Measurements from ENCODE around the gene CDKAL1.

CDKAL1 gene

DNA sequence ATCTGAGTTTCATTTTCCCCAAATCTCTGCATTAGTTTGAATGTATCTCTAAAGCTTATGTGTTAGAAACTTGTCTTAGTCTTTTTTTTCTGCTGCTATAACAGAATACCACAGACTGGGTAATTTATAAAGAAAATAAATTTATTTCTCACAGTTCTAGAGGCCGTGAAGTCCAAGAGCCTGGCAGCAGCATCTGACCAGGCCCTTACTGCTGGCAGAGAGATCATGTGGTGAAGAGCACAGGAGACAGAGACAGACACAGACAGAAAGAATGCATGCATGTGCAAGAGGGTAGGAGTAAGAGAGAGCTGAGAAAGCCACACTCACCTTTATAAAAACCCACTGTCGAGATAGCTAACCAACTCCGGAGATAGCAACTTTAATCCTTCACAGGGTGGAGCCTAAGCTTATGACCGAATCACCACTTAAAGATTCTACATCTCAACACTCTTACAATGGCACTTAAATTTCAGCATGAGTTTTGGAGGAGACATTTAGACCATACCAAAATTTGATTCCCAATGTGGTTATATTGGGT, 646.6 kb downstream of the CDKAL1 start:
- no peaks in the 10 kb centered on the region for H4K20me1 ChIP-seq (ENCODE audit: insufficient read depth, low read length, poor library complexity, severe bottlenecking)
- H2AFZ ChIP-seq (ENCODE audit: low read length): no peak overlapping the region
- H3K4me2 ChIP-seq (ENCODE audit: low read depth, low read length, poor library complexity, severe bottlenecking): no peak overlapping the region
- no peaks in the 10 kb centered on the region; the same call in 1 of the 2 replicates for H3K9me3 ChIP-seq (ENCODE audit: insufficient read depth, low read depth, low read length)
- no peaks in the 10 kb centered on the region for H3K9me2 ChIP-seq (replicated peaks; ENCODE audit: low read depth, low read length)
- no peaks in the 10 kb centered on the region for H3F3A ChIP-seq (ENCODE audit: low read depth)
- H3K9ac ChIP-seq (ENCODE audit: low read depth, low read length, poor library complexity, severe bottlenecking): no peak overlapping the region
- H3K27me3 ChIP-seq (ENCODE audit: insufficient read depth, low read length, poor library complexity, severe bottlenecking): no peaks in the 10 kb centered on the region
- H3K36me3 ChIP-seq (ENCODE audit: insufficient read depth, low read length): peaks cover 5% of the 10 kb centered on the region; the same call in 1 of the 2 replicates
- H3K4me1 ChIP-seq (ENCODE audit: insufficient read depth, low read length, poor library complexity, severe bottlenecking): peaks cover 10% of the 10 kb centered on the region
- TF ChIP-seq, protein P1, sequence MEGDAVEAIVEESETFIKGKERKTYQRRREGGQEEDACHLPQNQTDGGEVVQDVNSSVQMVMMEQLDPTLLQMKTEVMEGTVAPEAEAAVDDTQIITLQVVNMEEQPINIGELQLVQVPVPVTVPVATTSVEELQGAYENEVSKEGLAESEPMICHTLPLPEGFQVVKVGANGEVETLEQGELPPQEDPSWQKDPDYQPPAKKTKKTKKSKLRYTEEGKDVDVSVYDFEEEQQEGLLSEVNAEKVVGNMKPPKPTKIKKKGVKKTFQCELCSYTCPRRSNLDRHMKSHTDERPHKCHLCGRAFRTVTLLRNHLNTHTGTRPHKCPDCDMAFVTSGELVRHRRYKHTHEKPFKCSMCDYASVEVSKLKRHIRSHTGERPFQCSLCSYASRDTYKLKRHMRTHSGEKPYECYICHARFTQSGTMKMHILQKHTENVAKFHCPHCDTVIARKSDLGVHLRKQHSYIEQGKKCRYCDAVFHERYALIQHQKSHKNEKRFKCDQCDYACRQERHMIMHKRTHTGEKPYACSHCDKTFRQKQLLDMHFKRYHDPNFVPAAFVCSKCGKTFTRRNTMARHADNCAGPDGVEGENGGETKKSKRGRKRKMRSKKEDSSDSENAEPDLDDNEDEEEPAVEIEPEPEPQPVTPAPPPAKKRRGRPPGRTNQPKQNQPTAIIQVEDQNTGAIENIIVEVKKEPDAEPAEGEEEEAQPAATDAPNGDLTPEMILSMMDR (conservative IDR thresholded peaks at IDR 0.05; ENCODE audit: low read length): no peak
- TF ChIP-seq EZH2phosphoT487 (IDR thresholded peaks at IDR 0.05; ENCODE audit: borderline replicate concordance): no peak
- H3K79me2 ChIP-seq (ENCODE audit: insufficient read depth, low read length): no peaks in the 10 kb centered on the region
- no peak overlapping the region for H3K4me3 ChIP-seq (ENCODE audit: low read length, poor library complexity, severe bottlenecking)

DNA sequence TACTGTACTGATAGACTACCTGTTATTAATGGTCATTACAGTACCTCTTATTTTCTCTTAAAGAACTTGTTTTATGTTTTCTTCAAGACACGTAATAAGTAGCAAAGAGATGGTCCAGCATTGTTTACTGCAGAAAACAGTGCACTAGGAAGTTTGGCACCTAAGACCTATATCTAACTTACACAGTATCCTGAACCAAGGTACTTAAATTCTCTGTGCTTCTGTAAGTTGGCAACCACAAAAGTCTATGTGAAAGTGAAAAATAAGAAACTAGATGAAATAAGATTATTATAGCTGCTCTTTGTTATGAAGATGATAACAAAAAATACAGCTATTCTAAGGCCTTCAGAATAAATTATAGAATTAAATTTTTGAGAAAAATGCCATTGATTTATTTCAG, 647.6 kb downstream of the CDKAL1 start:
- Histone ChIP-seq H4K20me1 (ENCODE audit: insufficient read depth, low read length, poor library complexity, severe bottlenecking) (no peaks in the 10 kb centered on the region), H3K36me3 (ENCODE audit: insufficient read depth, low read length) (peaks cover 5% of the 10 kb centered on the region; the same call in 1 of the 2 replicates), H3K79me2 (ENCODE audit: insufficient read depth, low read length) (no peaks in the 10 kb centered on the region), H3K4me2 (ENCODE audit: low read depth, low read length, poor library complexity, severe bottlenecking) (no peak overlapping the region), H3K9me3 (ENCODE audit: insufficient read depth, low read depth, low read length) (no peaks in the 10 kb centered on the region; the same call in 1 of the 2 replicates), H3K9me2 (replicated peaks; ENCODE audit: low read depth, low read length) (no peaks in the 10 kb centered on the region), H3K4me3 (ENCODE audit: low read length, poor library complexity, severe bottlenecking) (no peak overlapping the region), H3K9ac (ENCODE audit: low read depth, low read length, poor library complexity, severe bottlenecking) (no peak overlapping the region), H2AFZ (ENCODE audit: low read length) (no peak overlapping the region), H3K4me1 (ENCODE audit: insufficient read depth, low read length, poor library complexity, severe bottlenecking) (peaks cover 20% of the 10 kb centered on the region), H3K27me3 (ENCODE audit: insufficient read depth, low read length, poor library complexity, severe bottlenecking) (no peaks in the 10 kb centered on the region), H3F3A (ENCODE audit: low read depth) (no peaks in the 10 kb centered on the region)
- TF ChIP-seq, protein P1 (conservative IDR thresholded peaks at IDR 0.05; ENCODE audit: low read length): no peak
- TF ChIP-seq EZH2phosphoT487 (IDR thresholded peaks at IDR 0.05; ENCODE audit: borderline replicate concordance): no peak

DNA sequence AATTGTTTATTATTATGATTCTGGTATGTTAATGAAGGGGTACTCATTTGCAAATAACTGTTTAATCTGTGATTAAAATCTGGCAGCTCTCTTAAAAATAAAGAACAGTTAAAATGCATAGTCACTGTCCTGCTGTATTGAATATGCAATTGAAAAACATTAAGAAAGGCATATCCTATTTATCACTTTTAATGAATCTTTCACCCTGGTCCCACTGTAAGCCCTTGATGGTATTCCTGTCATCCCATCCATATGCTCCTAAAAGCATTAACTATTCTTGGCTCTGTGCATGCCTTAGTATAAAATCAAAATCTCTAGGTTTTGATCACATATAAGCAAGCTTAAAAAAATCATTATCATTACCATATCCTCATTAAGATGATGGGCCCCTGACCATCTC, 648.3 kb downstream of the CDKAL1 start:
- Histone ChIP-seq H3K27me3 (ENCODE audit: insufficient read depth, low read length, poor library complexity, severe bottlenecking) (no peaks in the 10 kb centered on the region), H3K36me3 (ENCODE audit: insufficient read depth, low read length) (peaks cover 5% of the 10 kb centered on the region; the same call in 1 of the 2 replicates), H2AFZ (ENCODE audit: low read length) (no peak overlapping the region), H4K20me1 (ENCODE audit: insufficient read depth, low read length, poor library complexity, severe bottlenecking) (no peaks in the 10 kb centered on the region), H3K9me2 (replicated peaks; ENCODE audit: low read depth, low read length) (no peaks in the 10 kb centered on the region), H3K79me2 (ENCODE audit: insufficient read depth, low read length) (no peaks in the 10 kb centered on the region), H3K4me2 (ENCODE audit: low read depth, low read length, poor library complexity, severe bottlenecking) (no peak overlapping the region), H3K9me3 (ENCODE audit: insufficient read depth, low read depth, low read length) (no peaks in the 10 kb centered on the region; the same call in 1 of the 2 replicates), H3F3A (ENCODE audit: low read depth) (no peaks in the 10 kb centered on the region), H3K4me3 (ENCODE audit: low read length, poor library complexity, severe bottlenecking) (no peak overlapping the region), H3K9ac (ENCODE audit: low read depth, low read length, poor library complexity, severe bottlenecking) (no peak overlapping the region), H3K4me1 (ENCODE audit: insufficient read depth, low read length, poor library complexity, severe bottlenecking) (peaks cover 27% of the 10 kb centered on the region)
- TF ChIP-seq, protein P1 (conservative IDR thresholded peaks at IDR 0.05; ENCODE audit: low read length): no peak
- no peak for TF ChIP-seq EZH2phosphoT487 (IDR thresholded peaks at IDR 0.05; ENCODE audit: borderline replicate concordance)
